NCI-H128 (cell line): ENCODE measurements around the gene CREB3L4.

ENCODE experiments used
- DNase-seq: peaks from one replicate; lab custom pipeline; 2025; ENCODE audit not compliant: unreplicated experiment; lab: John Stamatoyannopoulos, UW

CREB3L4 gene

DNA sequence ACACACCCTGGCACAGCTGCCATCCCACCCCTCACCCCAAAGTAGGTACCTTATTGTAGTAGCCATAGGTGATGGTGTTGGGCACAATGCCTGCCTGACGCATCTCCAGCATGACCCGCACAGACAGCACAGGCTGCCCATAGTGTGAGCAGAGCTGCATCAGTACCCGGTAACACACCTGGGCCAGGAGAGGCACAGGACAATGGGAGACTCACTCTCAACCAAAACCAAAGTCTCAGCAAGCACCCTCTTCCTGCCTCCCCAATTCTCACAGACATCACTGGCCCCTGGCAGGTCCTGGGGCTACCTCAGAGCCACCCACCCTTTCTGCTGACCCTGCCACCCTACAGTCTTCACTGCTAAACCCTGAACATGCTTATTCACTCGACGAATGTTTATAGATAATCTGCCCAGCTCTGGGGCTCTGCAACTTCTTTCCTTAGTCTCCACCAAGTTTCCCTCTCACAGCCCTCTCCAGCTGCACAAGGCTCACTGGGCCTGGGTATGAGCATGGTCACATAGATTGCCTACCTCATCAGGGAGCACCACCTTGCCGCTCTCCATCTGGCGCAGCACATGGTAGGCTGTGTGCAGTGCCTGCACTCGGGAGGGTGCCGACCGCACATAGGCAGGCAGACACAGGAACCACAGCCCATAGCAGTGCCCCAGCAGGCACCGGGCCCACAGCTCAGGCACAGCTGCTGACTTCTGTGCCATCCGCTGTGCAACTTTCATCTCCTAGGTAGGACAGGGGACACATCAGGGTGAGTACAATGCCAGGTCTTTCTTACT is 31.5 kb upstream of the CREB3L4 start:
- no peak for DNase-seq

DNA sequence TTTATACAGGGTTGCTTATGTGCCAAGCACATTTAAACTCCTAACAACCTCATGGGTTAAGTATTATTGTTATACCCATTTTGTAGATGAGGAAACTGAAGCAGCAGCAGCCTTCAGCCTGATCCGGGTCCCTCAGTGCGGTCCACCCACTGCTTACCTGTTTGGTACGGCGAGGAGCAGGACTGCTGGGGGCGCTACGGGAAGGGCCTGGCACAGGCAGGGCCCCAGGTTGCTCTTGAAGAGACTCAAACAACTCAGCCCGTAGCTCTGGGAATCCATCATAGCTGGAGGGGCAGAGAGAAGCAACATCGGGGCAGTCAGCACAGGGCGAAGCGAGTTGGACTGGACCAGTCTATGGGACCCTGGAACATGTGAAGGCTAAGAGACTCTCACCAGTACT is 30.4 kb upstream of the CREB3L4 start:
- DNase-seq: no peak

DNA sequence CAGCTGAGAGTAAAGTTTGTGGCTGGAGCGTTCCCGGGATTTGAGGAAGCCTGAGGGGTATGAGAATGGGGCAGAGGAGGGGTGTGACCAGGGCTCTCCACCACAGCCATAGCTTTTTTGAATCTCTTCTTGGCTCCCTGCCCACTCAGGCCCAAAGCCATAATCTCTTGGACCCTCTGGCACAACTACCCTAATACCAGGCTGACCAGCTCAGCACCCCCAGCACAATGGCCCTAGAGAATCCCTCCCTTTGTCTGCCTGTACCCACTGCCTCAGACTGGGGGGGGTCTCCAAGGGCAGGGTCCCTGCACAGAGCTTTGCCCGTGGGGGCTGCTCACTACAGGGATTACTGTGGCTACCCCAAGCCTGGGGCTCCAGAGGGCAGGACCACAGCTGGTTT is 28.7 kb upstream of the CREB3L4 start:
- no peak for DNase-seq

DNA sequence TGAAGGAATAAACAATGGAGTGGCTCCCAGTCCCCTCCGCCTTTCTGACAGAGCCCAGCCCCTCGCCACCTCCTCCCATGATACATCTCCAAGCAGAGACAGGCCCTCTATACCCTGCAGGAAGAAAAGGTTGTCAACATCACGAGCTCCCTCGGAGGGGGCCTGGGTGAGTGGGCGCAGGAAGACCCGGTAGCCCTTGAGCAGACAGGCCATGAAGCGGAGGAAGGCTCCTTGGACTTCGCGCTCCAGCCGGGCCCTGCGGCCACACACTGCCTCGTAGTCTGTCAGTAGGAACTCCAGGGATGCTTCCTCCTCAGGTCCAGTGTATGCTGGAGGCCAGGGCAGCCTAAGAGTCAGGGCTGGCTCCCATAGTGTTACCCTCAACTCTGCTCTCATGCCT is 28.2 kb upstream of the CREB3L4 start:
- no peak for DNase-seq

DNA sequence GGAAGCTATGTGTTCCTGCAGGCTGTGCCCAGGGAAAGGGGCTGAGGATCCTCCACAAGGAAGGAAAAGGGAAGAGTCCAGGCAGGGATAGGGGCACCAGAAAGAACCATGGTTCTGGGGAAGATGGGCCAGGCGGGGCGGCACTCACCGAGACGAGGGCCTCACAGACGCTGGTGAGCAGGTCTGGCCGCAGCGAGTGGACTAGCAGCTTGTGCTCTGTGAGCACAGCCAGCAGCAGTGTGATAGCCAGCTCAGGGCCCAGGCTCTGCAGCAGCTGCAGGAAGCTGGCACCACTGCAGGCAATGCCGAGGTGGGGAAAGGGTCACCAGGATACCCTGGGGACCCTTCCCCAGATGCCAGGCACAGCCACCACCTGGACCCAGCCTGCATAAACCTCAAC is 26.9 kb upstream of the CREB3L4 start:
- no peak for DNase-seq

DNA sequence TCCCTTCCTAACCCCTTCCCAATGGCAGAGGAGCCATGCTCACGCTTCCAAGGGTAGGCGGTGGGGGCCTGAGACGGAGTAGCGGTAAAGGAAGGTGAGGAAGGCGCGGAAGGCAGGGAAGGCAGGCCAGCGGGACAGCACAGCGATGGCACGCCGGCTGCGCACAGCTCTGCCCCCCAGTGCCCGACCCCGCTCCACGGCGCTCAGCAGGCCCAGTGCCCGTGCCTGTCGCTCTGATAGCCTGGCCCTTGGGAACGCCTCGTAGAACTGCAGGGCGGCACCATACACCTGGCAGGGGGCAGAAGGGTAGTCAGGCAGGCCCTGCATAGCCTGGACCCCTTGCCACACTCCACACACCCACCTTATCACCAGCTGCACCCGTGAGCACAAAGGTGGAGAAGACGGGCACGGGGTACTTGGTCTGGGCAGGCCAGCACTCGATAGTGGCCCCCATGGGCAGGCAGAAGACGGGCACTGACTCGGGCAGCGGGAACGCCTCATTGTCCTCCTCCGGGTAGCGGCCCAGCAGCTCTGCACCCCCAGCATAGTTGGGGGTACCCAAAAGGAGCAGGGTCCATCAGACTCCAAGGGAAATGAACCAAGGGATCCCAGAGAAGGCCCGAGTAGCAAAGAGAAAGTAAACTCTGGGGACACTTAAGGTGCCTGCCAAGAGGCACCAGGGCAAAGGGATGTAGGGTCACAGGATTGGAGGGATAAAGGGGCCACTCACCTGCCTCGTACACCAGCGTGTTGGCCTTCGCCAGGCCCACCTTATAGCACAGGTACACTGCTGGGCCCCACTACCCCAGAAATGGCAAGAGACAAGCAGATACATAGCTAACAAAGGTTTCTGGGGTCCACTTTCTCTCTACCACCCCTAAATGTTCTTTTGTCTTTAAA is 25.6 kb upstream of the CREB3L4 start:
- no peak for DNase-seq

DNA sequence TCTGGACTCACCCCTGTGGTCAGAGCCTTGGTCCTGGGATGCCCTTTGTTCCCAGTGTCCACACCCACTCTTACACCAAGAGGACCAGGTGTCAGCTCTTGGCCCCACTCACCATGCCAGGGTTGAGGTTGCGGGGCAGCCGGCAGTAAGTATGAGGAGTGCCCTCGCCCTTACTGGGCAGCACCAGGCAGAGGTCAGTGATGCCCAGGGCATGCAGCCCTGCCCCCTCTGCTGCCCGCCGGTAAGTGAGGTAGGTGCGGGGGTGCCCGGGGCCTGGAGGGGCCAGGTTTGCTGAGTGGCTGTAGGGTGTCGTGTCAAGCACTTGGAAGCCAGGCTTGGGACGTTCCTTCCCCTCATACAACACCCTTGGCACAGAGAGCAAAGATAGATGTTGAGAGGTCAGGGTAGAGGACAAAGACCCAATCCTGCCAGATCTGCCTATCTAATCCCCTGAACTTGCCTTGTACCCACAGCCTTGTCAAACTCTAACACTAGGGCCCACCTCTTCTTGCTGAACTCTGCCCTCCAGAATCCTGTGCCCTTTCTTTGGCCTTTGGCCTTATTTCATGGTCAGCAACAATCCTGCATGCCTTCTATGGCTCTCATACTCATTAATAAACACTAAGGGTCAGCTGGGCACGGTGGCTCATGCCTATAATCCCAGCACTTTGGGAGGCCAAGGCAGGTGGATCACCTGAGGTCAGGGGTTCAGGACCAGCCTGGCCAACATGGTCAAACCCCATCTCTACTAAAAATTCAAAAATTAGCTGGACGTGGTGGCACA is 24.7 kb upstream of the CREB3L4 start:
- DNase-seq: no peak

DNA sequence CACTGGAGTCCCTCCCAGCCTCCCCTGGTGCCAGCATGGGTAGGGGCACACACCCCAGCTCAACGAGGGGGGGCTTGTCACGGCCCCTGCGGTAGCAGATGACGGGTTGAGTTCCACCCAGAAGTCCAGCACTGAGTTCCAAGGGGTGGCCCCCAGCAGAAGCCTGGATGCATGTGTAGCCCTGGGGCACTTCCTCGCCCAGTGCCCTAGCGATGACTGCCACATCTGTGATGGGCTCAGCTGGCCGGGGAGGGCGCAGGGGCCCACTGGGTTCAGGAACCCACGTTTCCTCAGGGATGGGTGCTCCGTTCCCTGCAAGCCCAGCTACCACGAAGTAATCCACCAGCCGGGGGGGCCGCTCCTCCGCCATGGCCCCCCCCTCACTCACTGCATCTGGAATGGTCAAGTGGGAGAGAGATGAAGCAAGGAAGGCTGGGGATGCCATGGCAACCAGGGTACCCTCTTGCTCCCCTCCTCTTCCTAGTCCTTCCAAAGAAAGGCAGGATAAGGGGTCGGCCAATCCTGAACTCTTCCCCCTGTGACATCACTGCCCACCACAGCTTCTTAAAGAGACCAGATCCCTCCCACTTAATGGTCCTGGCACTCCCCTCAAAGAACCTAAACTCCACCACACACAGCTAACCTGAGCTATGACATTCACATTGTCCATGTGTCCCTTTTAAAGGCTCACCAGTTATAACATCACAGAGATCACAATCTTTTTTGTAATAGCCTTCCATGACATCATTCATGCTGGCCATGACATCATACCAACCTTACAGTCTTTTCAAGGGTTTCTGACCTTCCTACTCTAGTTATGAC is 23.5 kb upstream of the CREB3L4 start:
- no peak for DNase-seq

DNA sequence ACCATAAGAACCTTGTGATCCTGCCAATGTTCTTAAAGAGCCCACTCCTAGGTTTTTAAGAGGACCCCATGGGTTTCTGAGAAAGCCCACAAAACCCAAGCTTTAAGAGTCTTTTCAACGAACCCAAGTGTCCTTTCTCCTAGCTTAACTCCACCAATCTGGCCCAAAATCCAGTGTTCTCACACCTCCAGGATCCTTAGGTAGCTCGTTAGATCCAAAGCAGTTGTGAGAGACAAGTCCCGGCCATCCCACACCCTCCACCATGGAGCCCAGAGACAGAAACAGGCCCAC is 22.9 kb upstream of the CREB3L4 start:
- no peak for DNase-seq

DNA sequence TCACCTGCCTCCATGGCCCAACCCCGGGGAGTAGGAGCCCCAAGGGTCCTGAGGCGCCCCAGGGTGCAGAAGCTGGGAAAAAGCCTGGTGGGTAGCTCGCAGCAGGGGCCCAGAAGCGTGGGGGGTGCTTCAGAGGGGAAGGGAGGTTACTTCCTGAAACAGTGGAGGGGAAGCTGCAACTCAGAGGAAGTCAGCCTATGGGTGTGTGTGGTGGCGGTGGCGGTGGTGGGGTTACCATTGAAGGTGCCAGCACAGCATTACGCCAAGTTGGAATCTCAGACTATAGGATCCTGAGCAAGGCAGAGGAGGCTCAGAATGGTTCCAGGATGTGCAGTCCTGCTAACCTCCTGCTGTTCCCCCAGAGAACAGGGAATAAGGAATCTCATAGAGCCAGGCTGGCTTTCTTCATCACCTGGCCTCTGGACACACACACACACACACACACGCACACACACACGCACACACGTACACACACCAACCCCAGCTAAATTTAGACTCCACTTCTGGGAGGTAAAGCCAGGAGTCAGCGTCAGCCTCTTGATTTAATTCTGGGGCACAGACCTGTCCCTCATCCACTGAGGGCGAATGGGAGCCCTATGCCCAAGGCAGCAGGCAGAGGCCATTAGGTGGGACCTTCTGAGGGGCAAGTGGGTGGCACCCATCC is 22.4 kb upstream of the CREB3L4 start:
- no peak for DNase-seq

DNA sequence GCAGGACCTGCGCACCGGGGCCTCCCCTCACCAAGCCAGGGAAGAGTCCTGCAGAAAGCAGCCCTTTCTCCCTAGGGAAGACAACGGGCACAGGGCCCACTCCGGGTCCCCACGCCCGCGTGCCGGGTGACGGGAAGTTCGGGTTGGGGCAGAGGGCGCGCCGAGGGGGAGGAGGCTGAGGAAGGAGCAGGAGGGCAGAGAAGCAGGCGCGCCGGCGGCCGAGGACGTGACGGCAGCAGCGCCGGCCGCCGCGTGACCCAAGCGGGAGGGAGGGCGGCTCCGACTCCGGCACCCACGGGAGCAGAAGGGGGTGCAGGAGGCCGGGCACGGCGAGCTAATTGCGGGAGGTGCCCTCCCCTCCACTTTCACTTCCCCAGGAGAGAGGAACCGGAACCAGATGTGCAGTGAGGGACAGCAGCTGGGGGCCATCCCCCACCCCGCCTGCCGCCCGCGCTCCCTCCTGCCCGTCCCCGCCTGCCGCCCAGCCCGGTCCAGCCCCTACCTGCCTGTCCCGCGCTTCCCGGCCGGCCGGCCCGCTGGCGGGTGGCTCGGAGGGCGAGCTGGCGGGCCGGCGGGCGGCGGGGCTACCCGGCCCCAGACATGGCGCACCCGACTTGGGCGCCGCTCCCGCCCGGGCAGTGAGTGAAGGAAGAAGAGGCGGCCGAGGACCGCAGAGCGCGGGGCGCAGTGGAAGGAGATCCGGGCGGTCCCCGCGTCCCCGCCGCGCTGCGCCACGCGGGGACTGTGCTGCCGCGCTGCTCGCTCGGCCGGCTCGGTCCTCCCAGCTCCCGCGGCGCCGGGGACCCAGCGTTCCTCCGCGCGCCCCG is 21.7 kb upstream of the CREB3L4 start:
- no peak for DNase-seq

DNA sequence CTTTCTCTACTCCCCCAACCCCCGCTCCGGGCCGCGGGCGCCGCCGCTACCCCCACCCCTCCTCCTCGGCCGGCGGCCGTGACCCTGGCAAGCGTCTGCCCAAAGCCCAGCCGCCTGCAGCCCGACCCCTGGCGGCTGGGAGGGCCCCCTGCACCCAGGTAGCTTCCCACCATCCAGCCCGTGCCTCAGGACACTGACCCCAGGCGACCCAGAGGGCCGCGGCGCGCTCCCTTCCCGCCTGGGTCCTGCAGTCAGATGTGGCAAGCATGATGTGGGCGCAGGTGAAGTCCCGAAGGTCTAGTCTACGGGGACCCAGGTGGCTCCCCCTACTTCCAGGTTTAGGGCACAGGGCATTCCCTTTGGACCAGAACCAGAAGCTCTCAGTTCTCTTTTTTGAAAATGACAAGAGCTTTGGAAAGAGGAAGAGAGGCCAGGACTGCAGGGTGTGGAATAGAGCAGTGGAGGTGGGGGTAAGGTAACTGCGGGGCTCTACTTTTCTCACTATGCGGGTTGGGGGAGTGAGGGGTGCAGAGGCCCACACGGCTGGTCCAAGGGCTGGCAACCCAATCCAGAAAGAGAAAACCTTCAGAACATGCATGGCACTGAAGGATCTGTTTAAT is 21.0 kb upstream of the CREB3L4 start, which contains the start of gene DENND4B:
Gene DENND4B, minus strand, starts transcription at position 97 of the 620 bp plus-strand sequence. CDS start 2,344 bp downstream, outside the sequence.
- peak; percentile 63 for DNase-seq

DNA sequence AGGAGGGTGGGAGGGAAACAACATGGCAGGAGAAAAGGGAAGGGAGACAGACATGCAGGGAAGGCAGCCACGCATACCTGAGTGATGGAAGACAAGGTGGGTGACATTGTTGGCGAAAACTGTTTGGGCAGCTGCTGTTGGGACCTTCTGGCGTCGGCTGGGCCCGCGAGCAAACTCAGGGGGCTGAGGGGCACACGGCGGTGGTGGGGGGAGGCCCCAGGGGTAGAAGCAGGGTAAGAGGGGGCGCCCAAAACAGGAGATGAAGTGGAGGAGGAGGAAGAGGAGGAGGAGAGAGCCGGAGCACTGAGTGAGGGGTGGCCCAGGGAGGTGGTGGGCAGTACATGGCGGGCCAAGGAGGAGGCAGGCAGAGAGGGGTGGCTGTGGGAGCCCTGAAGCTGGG is 16.5 kb upstream of the CREB3L4 start:
- DNase-seq: no peak

DNA sequence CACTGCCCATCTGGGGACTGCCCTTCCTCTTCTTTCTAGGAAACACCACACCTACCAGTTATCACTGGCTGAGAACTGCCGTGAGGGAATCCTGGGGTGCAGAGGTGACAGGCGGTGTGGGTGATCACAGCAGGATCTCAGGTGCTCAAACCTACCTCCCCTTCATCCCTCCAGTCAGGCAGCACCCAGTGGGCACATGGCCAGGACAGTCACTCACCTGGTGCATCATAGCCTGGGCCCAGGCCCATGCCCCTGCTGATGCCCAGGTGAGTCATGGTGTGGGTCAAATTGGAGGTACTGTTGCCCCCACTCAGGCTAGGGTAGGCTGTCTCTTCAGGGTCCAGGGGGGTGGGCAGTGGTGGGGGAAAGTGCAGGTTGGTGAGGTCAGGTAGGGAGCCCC is 15.9 kb upstream of the CREB3L4 start:
- DNase-seq: no peak

DNA sequence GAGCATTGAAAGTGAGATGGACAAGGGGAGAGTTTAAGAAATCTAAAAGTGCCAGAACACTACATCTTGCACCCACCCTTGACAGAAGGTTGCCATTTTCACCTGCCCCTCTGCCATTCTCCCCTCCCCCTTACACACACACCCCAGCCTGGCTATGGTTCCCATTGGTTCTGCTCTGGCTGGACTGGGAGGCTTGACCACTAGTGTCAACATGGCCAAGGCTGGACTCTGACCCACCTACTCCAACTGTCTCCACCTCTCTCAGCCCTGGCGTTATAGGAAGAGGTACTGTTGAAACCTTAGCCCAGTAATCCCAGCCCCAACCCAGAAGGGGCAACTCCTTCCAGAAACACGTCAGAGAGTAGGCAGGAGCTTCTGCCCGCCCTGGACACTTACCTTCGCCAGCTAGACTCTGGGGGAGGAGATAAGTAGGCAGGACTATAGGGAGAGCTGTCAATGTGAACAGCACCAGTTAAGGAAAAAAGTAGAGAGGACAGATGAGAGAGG is 13.8 kb upstream of the CREB3L4 start:
- no peak for DNase-seq

DNA sequence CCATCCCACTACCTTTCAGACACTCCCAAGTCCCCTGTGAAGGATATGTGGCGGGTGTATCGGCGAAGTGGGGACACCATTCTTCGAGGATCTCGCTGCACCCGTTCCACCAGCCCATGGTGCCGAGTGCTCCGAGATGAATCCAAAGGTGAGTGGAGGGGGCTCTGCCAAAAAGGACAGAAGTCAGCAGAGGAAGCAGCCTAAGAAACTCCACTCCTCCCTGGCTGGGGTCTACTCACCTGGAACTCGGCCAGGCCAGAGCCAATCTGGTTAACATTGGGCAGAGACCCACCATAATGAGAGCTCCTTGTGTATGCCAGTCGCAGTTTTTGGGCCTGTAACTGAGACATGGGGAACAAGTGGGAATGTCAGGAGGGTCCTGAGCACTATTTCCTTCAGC is 12.9 kb upstream of the CREB3L4 start:
- DNase-seq: no peak

DNA sequence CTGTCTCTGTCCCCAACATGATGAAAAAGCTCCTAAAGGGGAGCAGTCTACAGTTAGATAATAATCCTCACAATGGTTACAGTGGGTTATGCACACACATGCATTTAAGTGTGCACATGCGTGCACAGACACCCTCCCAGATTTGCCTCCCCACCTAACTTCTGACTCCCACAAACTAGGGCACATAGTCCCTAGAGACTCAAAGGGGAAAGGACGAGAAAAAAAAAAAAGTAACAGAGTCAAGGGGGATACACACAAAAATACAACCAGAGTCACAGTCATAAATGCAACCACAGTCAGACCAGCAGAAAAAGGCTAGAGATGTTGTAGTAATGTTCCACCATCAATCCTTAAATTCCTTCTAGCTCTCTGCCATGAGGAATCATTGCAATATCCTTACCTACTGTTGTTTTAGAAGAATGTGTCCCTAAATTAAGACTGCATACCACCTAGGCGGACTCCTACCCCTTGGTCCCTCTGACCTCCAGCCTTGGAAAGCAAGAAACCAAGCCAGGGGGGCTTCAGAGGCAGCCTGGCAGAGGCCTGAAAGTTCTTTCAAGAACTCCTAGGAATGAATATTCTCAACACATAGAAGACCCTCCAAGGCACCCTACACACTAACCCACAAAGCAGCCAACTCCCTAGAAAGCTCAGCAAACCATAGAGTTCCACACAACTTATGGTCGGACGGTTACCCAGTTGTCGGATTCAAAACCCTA is 10.5 kb upstream of the CREB3L4 start:
- DNase-seq: no peak

DNA sequence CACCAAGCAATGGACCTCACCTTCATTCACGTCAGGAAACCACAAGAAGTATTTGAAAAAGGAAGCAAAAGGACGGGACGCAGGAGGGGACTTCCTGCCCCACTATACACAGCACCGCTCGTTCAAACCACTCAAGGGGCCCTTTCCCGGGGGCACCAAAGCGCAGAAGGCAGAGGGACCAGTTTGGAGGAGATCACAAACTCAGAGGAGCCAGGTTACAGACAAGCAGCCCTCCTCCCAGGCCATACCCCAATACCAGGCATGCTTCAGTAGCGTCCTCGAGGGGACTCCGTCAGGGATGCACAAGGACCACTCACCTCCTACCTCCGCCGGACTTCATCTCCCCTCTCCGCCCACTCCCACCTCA is 10.0 kb upstream of the CREB3L4 start:
- no peak for DNase-seq
